HepG2 (cell line): ENCODE data around the gene SPON1. TPM values are rescaled to one million over a fixed set of nuclear protein-coding genes. Genes with fewer than 3 reads are reported as not detected.

Experiments
- ATAC-seq: fragments of 200-7000 bp; cut with Tn5 transposase; 3 replicates; pipeline ENCODE4 v1.9.1; 2020; ENCODE audit warnings: mild to moderate bottlenecking, moderate library complexity
- BruUV-seq: library from RNA; stranded (reverse); fragments of 400-500 nt; replicated peaks from 2 replicates; lab custom pipeline; 2021; lab: Mats Ljungman, UMichigan
- CTCF ChIA-PET: fragments of 300-600 bp; formaldehyde crosslinking; extraction: SDS; loops from one replicate; lab custom pipeline; 2021; ENCODE audit warnings: low total read pairs, inconsistent platforms, low intra/inter-chr PET ratio; lab: Yijun Ruan, JAX
- POLR2A ChIA-PET: fragments of 350-600 bp; sonication (Branson Sonifier 250); formaldehyde crosslinking; loops from one replicate; lab custom pipeline; 2020; ENCODE audit warnings: antibody characterized with exemption, inconsistent platforms; lab: Yijun Ruan, JAX
- DNase-seq: peaks from one replicate; pipeline ENCODE4 v3.0.0-alpha.2; 2015; ENCODE audit warnings: low spot score
- FAIRE-seq: peaks from 3 replicates; lab custom pipeline; 2011; peaks lifted over from hg19 to GRCh38; lab: Jason Lieb, UNC
- H2AFZ ChIP-seq: one replicate; pipeline ENCODE4 v1.6.1; 2011; ENCODE audit warnings: low read length, inconsistent platforms
- H3K27ac ChIP-seq: fragments of 300-600 bp; 3 replicates; pipeline ENCODE4 v1.8.0; 2011; ENCODE audit warnings: mixed run types, mild to moderate bottlenecking, mixed read lengths, low read length, inconsistent platforms; ENCODE audit not compliant: insufficient read depth; ENCODE audit errors: extremely low read length
- H3K27me3 ChIP-seq, 2 experiments: fragments of 200-600 bp in 1 of 2; 2 replicates in 1 of 2; 3 replicates in 1 of 2; pipeline versions ENCODE4 v1.6.0 to v1.8.0; 2011; ENCODE audit warnings: low read length in 2 of 2, mild to moderate bottlenecking in 2 of 2, moderate library complexity in 2 of 2, inconsistent platforms in 1 of 2; ENCODE audit not compliant: insufficient read depth in 2 of 2, control insufficient read depth in 1 of 2
- H3K36me3 ChIP-seq, 2 experiments: fragments of 200-600 bp in 1 of 2; replicated peaks in 1 of 2; 2 replicates in 1 of 2; 3 replicates in 1 of 2; pipeline versions ENCODE4 v1.5.1 to v1.8.0; 2011; ENCODE audit warnings: low read length in 2 of 2, inconsistent platforms in 1 of 2; ENCODE audit not compliant: insufficient read depth in 2 of 2, control insufficient read depth in 1 of 2
- H3K4me1 ChIP-seq: 2 replicates; pipeline ENCODE4 v1.5.1; 2012; ENCODE audit warnings: low read length, inconsistent platforms; ENCODE audit not compliant: insufficient read depth
- H3K4me2 ChIP-seq: 2 replicates; pipeline ENCODE4 v1.6.0; 2011; ENCODE audit warnings: low read depth, low read length, inconsistent platforms
- H3K4me3 ChIP-seq, 3 experiments: fragments of 200-600 bp in 1 of 3; sonication (generic), shearing (Covaris generic) in 1 of 3; replicated peaks in 1 of 3; 2 replicates each; pipeline ENCODE4 v1.5.1; 2011 to 2016; ENCODE audit warnings: low read length in 3 of 3, inconsistent platforms in 2 of 3, low read depth in 2 of 3, mild to moderate bottlenecking in 2 of 3, control low read depth in 1 of 3, mixed read lengths in 1 of 3; ENCODE audit not compliant: insufficient read depth in 1 of 3
- H3K79me2 ChIP-seq: one replicate; pipeline ENCODE4 v1.6.1; 2011; ENCODE audit warnings: low read length, inconsistent platforms; ENCODE audit not compliant: insufficient read depth
- H3K9ac ChIP-seq: 2 replicates; pipeline ENCODE4 v1.6.0; 2011; ENCODE audit warnings: mild to moderate bottlenecking, low read depth, low read length, inconsistent platforms; ENCODE audit not compliant: insufficient read depth
- H3K9me3 ChIP-seq: 2 replicates; pipeline ENCODE4 v1.5.1; 2012; ENCODE audit warnings: mild to moderate bottlenecking, low read length
- H4K20me1 ChIP-seq: 2 replicates; pipeline ENCODE4 v1.6.0; 2011; ENCODE audit warnings: inconsistent platforms, mild to moderate bottlenecking, low read length, moderate library complexity; ENCODE audit not compliant: insufficient read depth
- CEBPG ChIP-seq: IDR thresholded peaks from 2 replicates; pipeline ENCODE4 v1.6.1; 2016
- CTCF ChIP-seq: sonication (generic); formaldehyde crosslinking; IDR thresholded peaks from 2 replicates; pipeline ENCODE4 v1.5.0; 2020; ENCODE audit warnings: mild to moderate bottlenecking, missing genetic modification reagents, moderate library complexity
- KAT2B ChIP-seq: fragments of 150-350 bp; IDR thresholded peaks from 2 replicates; pipeline ENCODE4 v1.6.1; 2014; ENCODE audit warnings: low read depth, low read length, borderline replicate concordance
- KDM4B ChIP-seq: sonication (generic); formaldehyde crosslinking; IDR thresholded peaks from 2 replicates; pipeline ENCODE4 v1.4.0; 2020; ENCODE audit warnings: missing genetic modification reagents
- SMC3 ChIP-seq: IDR thresholded peaks from 2 replicates; pipeline ENCODE4 v1.6.1; 2011; ENCODE audit warnings: low read length, improper control_type of control experiment
- STAG1 ChIP-seq: sonication (generic); formaldehyde crosslinking; IDR thresholded peaks from 2 replicates; pipeline ENCODE4 v1.4.0; 2020; ENCODE audit warnings: missing genetic modification reagents
- THAP11 ChIP-seq: IDR thresholded peaks from 2 replicates; pipeline ENCODE4 v1.6.1; 2016; ENCODE audit warnings: missing biosample characterization, missing genetic modification reagents
- ZNF24 ChIP-seq: fragments of 450-650 bp; IDR thresholded peaks from 2 replicates; pipeline ENCODE4 v1.6.1; 2017; ENCODE audit warnings: antibody characterized with exemption, mild to moderate bottlenecking
- ZNF282 ChIP-seq: fragments of 450-650 bp; IDR thresholded peaks from 2 replicates; pipeline ENCODE4 v1.6.1; 2018; ENCODE audit not compliant: partially characterized antibody
- WGBS: methylation state at CpG from one replicate; pipeline ENCODE4 v1.1.6; 2017; ENCODE audit warnings: low lambda C conversion rate; 5-methylcytosine and 5-hydroxymethylcytosine counted together
- in situ Hi-C: cut with HindIII; loops from 2 replicates; pipeline ENCODE4 v1.10.0; 2017; ENCODE audit warnings: low pct_unique_long_range_greater_than_20kb; ENCODE audit not compliant: extremely low pct_ligation_motif_present
- intact Hi-C: fragments of 100-400 bp; cut with micrococcal nuclease; formaldehyde crosslinking; loops from one replicate; pipeline ENCODE4 v1.10.0; 2022; ENCODE audit not compliant: unreplicated experiment
- polyA plus RNA-seq, 8 experiments: library from polyadenylated mRNA; depleted of rRNA in 3 of 8; stranded (reverse) in 7 of 8; unstranded in 1 of 8; fragments of >200 nt; fragmentation: Illumina TruSeq in 4 of 8; extraction: Trizol in 4 of 8; gene quantifications; 2 replicates each; pipeline versions ENCODE4 v1.2.1 to v1.2.3, GENCODE V29; 2011 to 2016; ENCODE audit warnings: low read depth in 4 of 8, missing spikeins in 1 of 8, mixed read lengths in 1 of 8; ENCODE audit not compliant: insufficient read depth in 1 of 8
- total RNA-seq, 5 experiments: library from RNA; depleted of rRNA; stranded (reverse); fragments of >200 nt; fragmentation: Illumina TruSeq; extraction: Trizol; gene quantifications; 2 replicates each; pipeline ENCODE4 v1.2.3, GENCODE V29; 2016; ENCODE audit warnings: low read depth in 1 of 5

The SPON1 gene
- total and polyA plus RNA-seq, 2 of the 13 experiments (the other 11 are each of a cell fraction or from before 2014, with no cell fraction given) = not detected

GRCh38 chr11:14144934-14145333 is 182.4 kb downstream of the SPON1 start (continued):
- TF ChIP-seq KAT2B (no peak), CEBPG (CRISPR knock-in tag) (no peak), KDM4B (CRISPR knock-in tag) (no peak)
- TF ChIP-seq, all 625 proteins: peak for 0

GRCh38 chr11:14148653-14149273 is 186.2 kb downstream of the SPON1 start:
- Histone ChIP-seq H3K4me3 (no peak overlapping the region), H4K20me1 (no peaks in the 10 kb centered on the region), H3K27ac (no peak overlapping the region)
- no peak for FAIRE-seq
- in situ Hi-C loops = loop anchor here (10.0 kb wide), 1 partner anchor 184 kb away; the partner anchor contains the start of gene SPON1
- no peak for TF ChIP-seq THAP11 (CRISPR knock-in tag)
- TF ChIP-seq SMC3 = peak; percentile 68; the same call in 1 of the 2 replicates
- TF ChIP-seq ZNF24 = peak; percentile 96
- no peak for TF ChIP-seq ZNF282
- peak; percentile 44 for TF ChIP-seq CTCF (CRISPR knock-in tag)
- TF ChIP-seq STAG1 (CRISPR knock-in tag) = peak; percentile 56
- TF ChIP-seq, all 625 proteins: peak for 4
- H3K36me3 ChIP-seq = no peaks in the 10 kb centered on the region
- no peaks in the 10 kb centered on the region for H3K79me2 ChIP-seq
- peaks cover 5% of the 10 kb centered on the region for H3K9me3 ChIP-seq
- WGBS = 0% methylated on average over 3 of the region's 3 CpGs
- no TSS peak for BruUV-seq
- H3K4me2 ChIP-seq = no peak overlapping the region
- ATAC-seq (peak; percentile 83), DNase-seq (peak; percentile 16)
- intact Hi-C loops = loop anchor here (1.0 to 5.0 kb wide), 2 partner anchors 176 to 192 kb away; no protein-coding TSS in a partner anchor
- H3K27me3 ChIP-seq = no peaks in the 10 kb centered on the region
- no peak overlapping the region for H3K9ac ChIP-seq
- ChIA-PET POLR2A (no interaction called here), CTCF (interaction anchor here (0.8 to 1.8 kb wide), 3 partner anchors 184 to 376 kb away, joined by 3 to 13 read pairs (median 3); no protein-coding TSS in a partner anchor)
- H2AFZ ChIP-seq = no peak overlapping the region
- no peaks in the 10 kb centered on the region for H3K4me1 ChIP-seq
